Fibroblast of skin of scalp (primary cell): ENCODE results near the gene ZBTB21.
"Not testable (repeated sequence)": the region's sequence is repeated elsewhere in the genome, so short reads cannot be mapped to it uniquely, and the experiment has no call there.

Experiments
- DNase-seq: peaks from one replicate; pipeline ENCODE4 v3.0.0-alpha.2; 2013

The ZBTB21 gene

GRCh38 chr21:41951876-41952567, 58.1 kb downstream of the ZBTB21 start:
- no peak for DNase-seq

GRCh38 chr21:41950941-41951351, 59.2 kb downstream of the ZBTB21 start:
- no peak for DNase-seq

- DNase-seq, result not testable (repeated sequence)
Measured at GRCh38 chr21:41949631-41950030, 60.5 kb downstream of the ZBTB21 start.

- DNase-seq, result no peak
Measured at GRCh38 chr21:41948901-41949300, 61.3 kb downstream of the ZBTB21 start.

- DNase-seq, result no peak
Measured at GRCh38 chr21:41948078-41948895, 61.9 kb downstream of the ZBTB21 start.

GRCh38 chr21:41945982-41946381, 64.2 kb downstream of the ZBTB21 start:
- no peak for DNase-seq

- no peak for DNase-seq
Measured at GRCh38 chr21:41943851-41944250, 66.3 kb downstream of the ZBTB21 start.

- DNase-seq, result no peak
Measured at GRCh38 chr21:41942457-41942856, 67.7 kb downstream of the ZBTB21 start.

- no peak for DNase-seq
Measured at GRCh38 chr21:41941941-41942340, 68.2 kb downstream of the ZBTB21 start.

GRCh38 chr21:41940431-41940830, 69.7 kb downstream of the ZBTB21 start:
- DNase-seq, result no peak

- no peak for DNase-seq
Measured at GRCh38 chr21:41939391-41939790, 70.8 kb downstream of the ZBTB21 start.
